NCI-H748 (cell line): ENCODE results near the gene BCAR3.
A peak's percentile ranks its signal among the peaks of the same experiment; 100 is the strongest.

ENCODE experiments used
- DNase-seq: peaks from one replicate; lab custom pipeline; 2025; ENCODE audit not compliant: unreplicated experiment; lab: John Stamatoyannopoulos, UW

BCAR3 gene

DNA sequence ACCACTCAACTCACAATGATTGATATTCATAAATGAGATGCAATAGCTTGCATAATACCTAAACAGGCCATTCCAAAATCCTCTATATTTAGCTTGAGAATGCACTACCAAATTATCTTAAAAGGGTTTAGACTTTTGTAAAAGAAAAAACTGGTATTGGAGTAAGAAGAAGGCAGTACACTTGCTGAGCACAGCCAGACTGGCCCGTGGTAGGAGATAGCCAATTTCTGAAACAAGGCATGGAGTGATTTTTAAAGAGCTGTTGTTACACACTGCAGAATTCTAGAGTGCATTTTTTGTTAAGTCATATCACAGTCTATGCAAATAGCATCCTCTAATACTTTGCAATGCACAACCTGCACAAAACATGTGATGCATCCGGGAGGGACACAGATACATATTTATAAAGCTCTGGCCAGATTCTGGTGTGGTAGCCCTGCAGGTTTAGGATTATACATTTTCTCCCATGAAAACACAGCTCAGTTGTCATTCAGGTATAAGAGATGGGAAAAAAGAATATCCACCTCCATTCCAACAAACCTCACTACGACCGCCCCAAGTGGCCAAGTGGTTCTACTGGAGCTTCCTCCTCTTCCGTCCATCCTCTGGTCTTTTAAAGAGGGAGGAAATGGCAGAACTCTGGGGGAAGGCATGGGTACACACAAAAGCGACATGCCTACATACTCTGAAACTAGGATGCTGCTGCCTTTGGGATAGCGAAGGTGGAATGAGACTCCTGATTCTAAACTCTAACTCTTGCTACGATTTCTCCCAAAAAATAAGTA lies 40.8 kb downstream of the BCAR3 start:
- DNase-seq, result no peak

DNA sequence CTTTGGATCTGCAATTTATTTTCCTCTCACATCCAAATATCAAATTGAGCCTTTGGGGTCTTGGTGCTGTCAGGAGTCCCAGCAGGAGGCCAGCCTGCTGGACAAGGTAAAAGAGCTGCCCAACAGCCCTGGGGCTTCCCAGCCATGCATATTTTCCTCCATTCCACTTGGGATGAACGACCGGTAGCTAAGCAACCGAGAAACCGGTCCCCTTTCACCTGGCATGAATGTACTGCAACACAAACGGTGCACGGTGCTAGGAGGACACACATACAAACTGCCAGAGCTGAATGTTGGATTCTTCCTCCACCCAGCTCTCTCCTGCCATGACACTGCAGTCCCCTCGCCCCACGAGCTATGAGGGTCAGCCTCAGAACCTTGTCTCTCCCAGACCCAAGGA lies 42.7 kb downstream of the BCAR3 start:
- peak; percentile 66 for DNase-seq

DNA sequence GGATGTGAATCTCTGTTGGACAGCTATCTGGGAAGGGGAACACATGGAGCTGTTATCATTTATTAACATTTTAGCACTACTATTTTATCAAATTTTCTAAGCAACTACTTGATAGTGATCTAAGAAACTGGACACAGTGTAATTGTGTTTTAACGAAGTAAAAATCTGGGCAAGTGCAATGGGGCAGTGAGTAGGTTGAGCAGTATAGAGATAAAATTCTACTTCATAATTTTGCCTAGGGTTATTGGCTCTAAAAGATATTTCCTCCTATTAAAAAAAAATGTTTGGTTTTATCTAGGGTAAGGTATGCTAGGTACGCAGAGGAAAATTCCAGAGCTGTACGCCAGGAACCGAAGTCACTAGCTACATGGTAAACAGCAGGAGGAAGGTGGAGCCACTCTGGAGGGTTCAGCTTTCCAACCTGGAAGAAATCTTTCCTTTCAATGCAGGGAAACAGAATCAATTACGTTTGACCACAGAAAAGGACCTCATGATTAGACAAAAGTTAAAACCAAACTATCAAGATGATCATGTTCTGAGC lies 43.3 kb downstream of the BCAR3 start:
- no peak for DNase-seq

DNA sequence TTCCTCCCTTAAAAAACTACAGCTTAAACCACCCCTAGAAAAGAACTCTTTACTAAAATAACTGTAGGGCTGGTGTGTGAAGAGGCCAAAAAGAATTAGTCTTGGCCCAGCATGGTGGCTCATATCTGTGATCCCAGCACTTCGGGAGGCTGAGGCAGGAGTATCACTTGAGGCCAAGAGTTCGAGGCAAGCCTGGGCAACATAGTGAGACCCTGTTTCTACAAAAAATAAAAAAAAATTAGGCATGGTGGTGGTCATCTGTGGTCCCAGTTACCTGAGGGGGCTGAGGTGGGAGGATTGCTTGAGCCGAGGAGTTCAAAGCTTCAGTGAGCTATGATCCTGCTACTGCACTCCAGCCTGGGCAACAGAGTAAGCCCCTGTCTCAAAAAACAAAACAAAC lies 44.9 kb downstream of the BCAR3 start:
- DNase-seq, result no peak

DNA sequence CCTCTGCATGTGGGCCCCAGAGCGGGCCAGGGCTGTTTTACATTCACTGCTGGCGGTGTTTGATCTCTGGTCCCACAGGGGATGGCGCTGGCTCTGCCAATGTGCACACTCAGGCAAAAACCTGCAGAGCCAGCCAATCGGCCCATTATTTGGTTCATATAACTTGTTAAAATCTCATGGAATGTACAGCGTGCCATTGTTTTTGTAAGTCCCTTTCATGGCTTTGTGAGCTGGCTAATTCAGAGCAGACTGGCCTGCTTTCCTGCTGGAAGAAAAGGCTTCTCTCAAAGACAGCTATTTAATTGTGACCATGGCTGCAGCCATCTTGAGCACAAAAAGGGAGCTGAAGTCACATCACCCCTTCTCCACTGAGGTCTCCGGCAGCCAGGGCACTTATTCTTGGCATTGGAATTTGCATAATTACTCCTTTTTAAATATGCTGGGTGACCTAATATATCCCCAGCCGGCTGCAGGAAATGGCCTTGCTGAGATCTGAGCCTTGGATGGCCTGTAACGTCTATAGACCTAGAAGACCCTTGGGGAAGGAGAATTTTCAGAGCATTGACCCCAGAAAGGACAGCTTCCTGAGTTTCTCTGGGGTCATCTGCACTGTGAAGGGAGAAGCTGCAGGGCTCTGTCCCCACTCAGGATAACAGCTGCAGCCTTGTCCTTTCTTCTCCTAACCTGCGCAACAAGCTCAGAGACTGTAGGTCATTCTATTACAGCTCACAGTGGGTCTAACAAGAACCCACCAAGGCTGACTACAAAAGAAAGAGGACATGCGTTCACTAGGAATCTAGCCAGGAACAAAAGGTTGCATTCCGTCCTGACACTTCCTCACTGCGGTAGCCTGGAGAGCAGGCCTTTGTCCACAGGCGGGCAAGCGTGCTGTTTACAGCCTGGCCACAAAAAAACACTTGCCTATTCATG lies 45.8 kb downstream of the BCAR3 start:
- no peak for DNase-seq

DNA sequence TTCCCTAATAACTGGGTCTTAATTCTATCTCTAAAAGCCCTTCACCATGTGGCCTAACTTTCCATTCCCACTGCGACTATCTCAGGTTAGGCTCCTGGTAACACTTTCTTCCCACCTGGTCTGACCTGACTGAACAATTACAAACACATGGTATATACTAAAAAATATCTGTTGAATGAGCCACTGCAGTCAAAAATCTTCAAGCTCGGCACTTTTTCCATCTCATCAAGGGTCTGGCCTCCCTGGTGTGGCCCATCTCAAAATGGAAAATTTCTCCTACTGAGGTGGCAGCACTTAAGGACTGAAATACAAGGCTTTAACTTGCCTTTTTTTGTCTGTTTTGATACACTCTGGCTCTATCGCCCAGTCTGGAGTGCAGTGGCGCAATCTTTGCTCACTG lies 48.3 kb downstream of the BCAR3 start:
- no peak for DNase-seq

DNA sequence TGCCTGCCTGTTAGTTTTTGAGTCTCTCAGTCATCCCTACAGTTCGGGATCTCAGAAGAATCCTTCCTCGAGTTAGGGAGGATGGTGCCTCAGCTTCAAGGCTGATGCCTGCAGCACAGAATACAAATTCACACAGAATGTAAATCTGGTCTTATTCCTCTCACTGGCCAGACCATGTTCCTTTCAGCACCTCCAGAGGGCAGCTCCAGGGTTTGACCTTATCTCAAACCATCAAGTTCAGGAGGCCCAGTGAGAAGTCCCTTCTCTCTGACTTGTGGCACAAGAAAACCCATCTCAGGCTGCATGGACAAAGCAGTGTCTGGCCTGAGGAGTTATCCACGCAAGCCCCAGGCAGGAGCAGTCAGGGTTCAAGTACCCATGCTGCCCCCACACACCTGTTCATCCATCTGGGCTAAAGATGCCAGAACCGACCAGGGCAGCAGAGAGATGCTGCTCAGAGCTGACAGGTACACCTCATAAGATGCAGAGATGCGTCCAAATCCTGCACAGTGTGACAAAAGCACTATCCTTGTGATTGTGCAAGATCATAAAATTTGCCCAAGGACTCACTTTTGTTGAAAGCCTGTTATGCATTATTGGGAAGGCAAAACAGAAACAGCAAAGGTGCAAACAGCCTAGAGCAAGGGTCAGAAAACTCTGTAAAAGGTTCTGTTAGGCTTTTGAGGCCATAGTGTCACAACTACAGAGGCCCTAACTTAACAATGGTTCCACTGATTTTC lies 49.8 kb downstream of the BCAR3 start:
- no peak for DNase-seq

DNA sequence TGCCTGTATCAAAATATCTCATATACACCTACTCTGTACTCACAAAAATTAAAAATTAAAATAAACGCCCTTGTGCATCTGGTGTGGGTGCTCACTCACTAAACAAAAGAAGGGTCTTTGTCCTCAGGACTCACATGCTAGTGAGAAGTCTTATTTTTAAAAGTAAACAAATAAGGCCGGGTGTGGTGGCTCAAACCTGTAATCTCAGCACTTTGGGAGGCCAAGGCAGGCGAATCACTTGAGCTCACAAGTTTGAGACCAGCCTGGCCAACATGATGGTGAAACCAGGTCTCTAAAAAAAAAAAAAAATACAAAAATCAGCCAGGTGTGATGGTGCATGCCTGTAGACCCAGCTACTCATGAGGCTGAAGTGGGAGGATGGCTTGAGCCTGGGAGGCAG lies 51.5 kb downstream of the BCAR3 start:
- no peak for DNase-seq

DNA sequence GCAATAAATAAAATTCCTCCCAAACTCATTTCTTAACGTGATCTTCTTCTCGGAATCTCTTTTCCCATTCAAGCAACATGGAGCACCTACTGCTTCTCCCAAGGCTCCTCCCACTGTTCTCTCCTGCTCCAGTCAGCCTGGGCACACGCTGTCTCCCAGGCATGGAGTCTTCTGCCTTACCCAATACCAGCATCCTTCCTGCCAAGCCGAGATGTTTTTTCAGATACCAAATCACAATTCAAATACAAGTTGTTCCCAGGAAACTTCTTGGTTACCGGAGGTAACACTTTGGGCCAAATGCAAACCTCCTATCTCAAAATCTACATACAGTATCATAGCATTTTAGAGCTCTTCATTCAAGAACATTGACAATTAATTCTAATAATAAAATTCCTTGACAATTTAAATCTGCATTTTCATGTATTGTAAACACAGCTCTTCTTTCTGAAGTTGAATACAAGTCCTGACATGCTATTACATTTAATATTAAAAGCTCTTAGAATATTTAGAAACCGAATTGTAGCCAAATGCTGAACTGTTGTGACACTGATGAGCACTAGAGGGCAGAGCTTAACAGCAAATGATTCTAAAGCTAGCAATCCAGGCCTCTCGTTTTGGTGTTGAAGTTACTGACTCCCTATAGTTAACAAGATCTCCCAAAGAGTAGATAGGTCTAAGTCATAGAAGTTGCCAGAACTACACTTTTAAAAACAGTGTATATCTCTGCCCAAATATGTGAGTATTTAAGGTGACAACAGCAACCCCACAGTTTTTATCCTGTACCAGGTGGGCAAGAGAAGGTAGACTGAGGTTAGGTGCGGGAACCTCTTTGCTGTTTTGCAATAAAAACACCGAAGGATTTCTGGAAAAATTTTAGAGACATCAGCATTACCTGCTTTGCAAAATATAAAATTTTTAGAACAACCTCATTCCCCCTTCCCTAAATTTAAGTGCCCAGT lies 52.3 kb downstream of the BCAR3 start:
- peak; percentile 52 for DNase-seq

DNA sequence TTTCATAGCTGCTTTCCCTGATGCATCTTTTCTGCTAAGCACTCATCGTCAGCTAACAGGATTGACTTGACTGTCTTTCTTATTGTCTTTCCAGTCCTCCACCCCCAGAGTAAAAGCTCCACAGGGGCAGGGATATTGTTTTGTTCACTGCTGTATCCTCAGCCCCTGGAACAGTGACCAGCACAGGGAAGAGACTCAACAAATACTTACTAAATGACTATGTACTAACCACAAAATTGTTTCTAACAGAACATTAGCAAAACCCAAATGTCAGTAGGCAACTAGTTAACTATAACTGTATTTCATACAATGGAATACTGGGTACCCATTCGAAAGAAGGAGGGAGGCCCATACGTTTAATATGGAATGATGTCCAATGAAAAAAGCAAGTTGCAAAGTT lies 53.0 kb downstream of the BCAR3 start:
- no peak for DNase-seq

DNA sequence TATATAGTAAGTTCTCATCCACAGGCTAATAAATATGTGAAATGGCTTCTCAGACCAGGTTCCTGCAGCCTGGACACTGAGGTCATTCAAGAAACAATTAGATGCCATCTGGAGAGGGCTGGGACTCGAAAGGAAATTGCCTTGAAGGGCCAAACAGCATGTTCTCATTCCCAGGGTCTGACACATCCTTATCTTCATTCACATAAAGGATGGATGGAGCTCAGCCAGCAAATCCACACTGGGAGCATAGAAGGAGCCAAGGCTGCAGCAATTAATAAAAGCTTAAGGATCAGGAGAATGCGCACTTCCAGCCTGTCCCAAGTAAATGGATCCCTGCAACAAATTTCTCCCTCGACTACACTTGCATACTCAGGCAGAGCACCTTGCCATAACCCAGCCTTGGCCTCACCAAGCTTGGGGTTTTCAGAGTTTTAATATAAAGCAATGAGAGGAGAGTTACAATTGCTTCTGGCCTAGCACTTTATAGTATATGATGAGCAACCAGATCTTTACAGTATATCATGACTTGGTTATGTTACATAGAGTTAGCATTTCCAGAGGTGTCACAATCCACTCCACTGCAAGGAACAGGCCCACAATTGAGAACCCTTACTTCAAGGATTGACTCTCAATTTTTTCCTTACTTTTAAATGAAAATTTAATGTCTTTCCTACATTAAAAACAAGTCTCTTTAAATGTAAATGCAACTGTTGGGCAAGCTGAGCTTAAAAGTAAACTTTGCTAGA lies 55.9 kb downstream of the BCAR3 start:
- DNase-seq, result no peak

DNA sequence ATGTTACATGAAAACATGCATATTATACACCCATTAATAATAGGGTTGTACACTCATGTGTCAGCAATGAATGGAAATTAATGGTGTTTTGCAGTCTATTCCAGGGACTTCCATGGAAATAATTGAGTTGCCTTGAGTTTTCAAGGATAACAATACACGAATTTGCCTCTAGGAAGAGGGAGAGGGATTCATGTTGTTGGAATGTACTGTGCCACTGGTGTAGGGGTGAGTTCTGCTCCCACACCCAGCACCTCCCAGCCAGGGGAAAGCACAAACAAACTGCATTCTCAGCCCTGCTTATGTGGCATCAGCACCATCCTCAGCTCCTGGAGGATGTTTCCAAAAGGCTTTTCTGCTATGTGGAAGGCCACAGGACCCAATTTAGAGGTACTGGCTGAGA lies 57.8 kb downstream of the BCAR3 start:
- no peak for DNase-seq

DNA sequence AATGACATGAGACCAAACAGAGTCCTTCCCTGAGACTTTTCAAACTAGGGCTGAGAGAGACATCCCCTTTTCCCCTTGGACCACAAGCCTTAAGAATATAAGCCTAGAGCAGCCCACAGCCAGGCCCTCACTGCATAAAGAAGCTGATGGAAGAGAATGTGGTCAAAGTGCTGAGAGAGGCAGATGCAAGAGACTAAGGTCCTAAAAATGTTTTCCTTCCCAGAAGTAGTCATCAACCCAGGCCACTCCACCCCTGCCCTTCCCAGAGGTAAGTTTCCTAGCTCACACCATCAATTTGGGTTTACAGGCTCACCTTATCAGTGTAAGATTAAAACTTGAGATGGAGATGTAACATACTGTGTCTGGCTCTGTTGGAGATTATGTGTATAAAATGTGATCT lies 58.2 kb downstream of the BCAR3 start:
- no peak for DNase-seq

DNA sequence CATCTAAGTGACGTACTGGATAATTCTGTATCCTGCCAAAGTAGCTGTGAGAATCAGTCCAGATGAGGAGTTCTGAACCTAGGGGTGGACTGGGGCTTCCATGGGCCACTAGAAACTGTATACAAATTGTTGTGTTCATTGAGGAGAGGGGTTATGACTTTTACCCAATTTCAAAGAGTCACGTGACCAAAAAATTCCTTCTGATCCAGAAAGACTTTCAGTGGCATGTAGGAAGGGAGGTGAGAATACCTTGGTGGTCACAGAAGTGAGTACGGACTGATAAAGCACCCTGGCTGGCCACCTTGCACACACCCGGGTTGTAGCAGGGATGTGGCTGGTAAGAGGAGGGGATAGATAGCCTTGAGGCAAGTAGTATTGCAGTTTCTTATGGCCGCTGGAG lies 60.4 kb downstream of the BCAR3 start:
- no peak for DNase-seq

DNA sequence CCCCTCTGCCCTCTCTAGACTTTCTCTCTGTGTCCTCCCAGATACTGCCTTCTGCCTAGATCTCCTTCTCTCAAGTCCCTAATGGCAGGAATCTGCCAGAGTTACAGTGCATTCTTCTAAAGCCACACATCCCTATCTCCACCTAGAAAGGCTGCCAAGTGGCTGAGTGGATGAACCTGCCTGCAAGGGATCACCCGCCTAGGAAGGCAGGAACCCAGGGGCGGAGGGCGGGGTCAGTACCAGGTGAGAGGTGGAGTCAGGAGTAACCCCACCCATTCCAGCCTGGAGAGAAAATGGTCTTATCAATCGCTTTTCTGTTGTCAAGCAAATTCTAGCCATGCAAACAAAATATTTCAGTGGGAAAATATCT lies 60.8 kb downstream of the BCAR3 start:
- no peak for DNase-seq

DNA sequence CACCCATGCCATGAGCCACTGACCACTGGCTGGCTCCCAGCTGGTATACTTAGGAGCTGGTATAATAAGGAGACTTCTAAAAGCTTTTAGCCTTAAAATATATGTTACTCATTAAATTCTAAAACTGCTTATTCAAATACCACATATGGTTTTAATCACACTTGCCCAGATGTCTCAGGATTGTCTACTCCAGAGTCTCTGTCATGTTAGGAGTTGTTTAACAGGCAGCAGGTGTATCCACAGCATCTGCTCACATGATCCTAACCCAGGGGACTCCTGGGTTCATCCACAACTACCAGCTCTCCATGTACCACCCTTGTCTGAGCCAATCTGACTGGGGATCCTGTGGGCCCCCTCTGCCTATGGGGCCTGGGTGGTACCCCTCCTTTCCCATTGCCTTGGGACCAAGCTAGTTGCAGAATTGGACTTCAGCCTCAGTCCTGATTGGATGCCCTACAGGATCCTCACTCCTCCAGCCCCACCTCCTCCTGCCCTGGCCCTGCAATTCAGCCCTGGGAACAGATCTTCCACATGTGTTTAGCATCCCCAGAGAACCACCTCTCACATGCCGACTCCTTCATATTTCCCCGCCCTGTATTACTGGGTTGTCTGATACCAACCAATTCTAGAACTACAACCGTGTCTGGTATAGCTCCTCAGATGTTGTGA lies 61.3 kb downstream of the BCAR3 start:
- no peak for DNase-seq

DNA sequence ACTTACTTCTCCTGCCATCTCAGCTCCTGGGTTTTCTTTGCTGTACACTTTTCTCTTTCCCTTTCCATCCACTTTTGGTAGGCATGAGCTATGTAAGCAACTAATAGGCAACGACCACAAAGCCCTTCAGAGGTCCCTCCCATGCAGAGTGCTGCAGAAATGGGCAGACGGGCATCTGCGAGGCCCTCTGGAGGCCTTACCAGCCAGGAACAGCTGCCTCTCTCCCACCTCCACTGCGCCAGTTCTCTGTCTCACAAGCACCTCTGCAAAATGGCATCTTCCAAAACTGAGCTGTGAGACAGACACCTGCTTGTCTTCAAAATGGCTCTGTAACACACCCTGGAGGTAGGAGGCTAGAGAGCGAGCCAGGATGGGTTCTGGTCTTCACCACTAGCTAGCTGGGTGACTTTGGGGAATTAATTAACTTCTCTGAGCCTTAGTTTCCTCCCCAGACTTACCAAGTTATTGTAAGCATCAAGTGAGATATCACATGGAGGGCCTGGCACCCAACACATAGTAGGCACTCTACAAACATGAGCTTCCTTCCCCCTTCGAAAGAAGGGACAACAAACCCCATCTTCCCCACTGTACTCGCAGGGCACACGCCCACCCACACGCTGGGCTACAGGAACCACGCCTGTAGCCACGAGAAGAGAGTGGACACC lies 62.0 kb downstream of the BCAR3 start:
- peak; percentile 52 for DNase-seq

DNA sequence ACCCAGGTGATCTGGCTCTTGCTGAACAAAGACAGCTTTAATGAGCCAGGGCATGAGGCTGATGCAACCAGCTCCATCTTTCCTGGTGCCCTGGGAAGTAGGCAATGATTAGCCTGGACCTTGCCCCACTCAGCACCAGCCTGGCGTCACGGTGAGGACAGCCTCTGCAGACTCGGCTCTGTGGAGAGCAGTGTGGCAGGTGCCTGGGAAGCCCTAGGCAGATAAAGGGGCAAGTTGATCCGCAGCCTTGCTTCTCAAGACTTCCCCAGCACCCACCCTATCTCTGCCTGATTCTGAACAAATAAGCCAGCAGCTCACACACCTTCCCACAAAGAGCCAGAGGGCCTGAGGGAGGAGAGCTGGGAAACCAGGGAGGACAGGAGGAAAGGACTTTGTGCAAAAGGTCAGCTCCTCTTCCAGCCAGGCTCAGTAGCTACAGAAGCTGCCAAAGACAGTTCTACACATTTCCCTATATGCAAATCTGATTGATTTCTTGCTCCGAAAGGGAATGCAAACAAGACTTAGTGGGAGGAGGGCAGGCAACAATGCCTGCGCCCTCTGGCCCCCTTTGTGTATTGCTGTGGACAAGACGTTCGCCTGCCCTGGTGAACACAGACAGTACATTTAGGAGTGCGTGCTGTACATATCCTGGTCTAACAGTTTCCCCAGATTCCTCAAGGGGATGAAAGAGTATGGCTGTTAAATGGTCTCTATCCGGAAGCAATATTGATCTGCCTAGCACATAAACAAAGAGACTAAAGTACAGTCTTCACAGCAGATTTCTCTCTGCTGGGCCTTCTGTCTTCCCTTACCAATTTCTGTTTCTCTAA lies 63.8 kb downstream of the BCAR3 start:
- DNase-seq, result no peak
